Naive B cell (primary cell): ENCODE measurements around the gene JAZF1. TPM values are rescaled to one million over a fixed set of nuclear protein-coding genes. Genes with fewer than 3 reads are reported as not detected.

ENCODE experiments used
- ATAC-seq, 2 donors: fragments of 150-1000 bp; cut with Tn5 transposase; 2 replicates each; pipeline ENCODE4 v1.10.0; 2021; ENCODE audit warnings: low read depth in 2 of 2, mild to moderate bottlenecking in 2 of 2, moderate library complexity in 2 of 2
- DNase-seq: peaks from one replicate; pipeline ENCODE4 v3.0.0; 2022
- H3K27ac Mint-ChIP-seq, 6 donors: one replicate each; pipeline ENCODE4 v1.8.0; 2020 to 2022; ENCODE audit warnings: mild to moderate bottlenecking in 6 of 6, mixed read lengths in 6 of 6, moderate library complexity in 5 of 6, inconsistent platforms in 2 of 6
- H3K27me3 Mint-ChIP-seq, 3 donors: one replicate each; pipeline ENCODE4 v1.8.0; 2021 to 2022; ENCODE audit warnings: mixed read lengths in 3 of 3, mild to moderate bottlenecking in 1 of 3
- H3K36me3 Mint-ChIP-seq, 2 donors: one replicate each; pipeline ENCODE4 v1.8.0; 2020 to 2022; ENCODE audit warnings: mixed read lengths in 2 of 2, inconsistent platforms in 1 of 2, mild to moderate bottlenecking in 1 of 2
- H3K4me1 Mint-ChIP-seq, 3 donors: one replicate each; pipeline ENCODE4 v1.8.0; 2020 to 2022; ENCODE audit warnings: mixed read lengths in 3 of 3, inconsistent platforms in 1 of 3, mild to moderate bottlenecking in 1 of 3, moderate library complexity in 1 of 3
- H3K4me3 Mint-ChIP-seq, 8 donors: one replicate each; pipeline ENCODE4 v1.8.0; 2020 to 2022; ENCODE audit warnings: mild to moderate bottlenecking in 8 of 8, mixed read lengths in 8 of 8, moderate library complexity in 8 of 8, inconsistent platforms in 2 of 8
- H3K9me3 Mint-ChIP-seq, 7 donors: one replicate each; pipeline ENCODE4 v1.8.0; 2020 to 2022; ENCODE audit warnings: mixed read lengths in 7 of 7, mild to moderate bottlenecking in 5 of 7, inconsistent platforms in 2 of 7, moderate library complexity in 1 of 7
- polyA plus RNA-seq, 6 donors: library from polyadenylated mRNA; unstranded; fragments of 300-500 nt; fragmentation: Illumina TruSeq; gene quantifications; one replicate each; pipeline ENCODE4 v1.2.3, GENCODE V29; 2021; ENCODE audit warnings: low read depth in 6 of 6

Gene JAZF1
- polyA plus RNA-seq, 6 donors from 2014 or later: 25.4 to 37.7 (median 28.3) TPM

DNA sequence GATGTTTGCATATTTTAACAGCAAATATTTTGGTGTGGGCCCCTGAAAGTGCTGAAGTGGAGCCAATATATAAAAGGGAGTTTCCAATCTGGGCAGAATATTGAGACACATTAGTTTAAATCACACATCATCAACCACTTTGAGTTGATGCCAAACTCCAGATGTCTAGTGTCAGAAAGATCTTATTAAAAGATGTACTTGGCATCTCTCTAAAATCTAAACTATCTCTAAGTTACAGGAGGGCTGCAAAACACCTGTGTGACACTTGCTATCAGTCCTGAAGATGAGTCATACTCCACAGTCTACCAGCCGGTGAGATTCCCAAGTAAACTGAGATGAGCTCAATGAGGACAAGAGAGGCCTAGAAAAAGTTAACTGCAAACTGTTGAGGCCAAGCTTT is 11.4 kb downstream of the JAZF1 start:
- H3K4me3 Mint-ChIP-seq: peak overlapping the region in 7 of 8 donors; percentile 0 to 67 (median 57)
- ATAC-seq (peak in 1 of 2 donors; percentile 26), DNase-seq (no peak)
- no peaks in the 10 kb centered on the region for H3K27me3 Mint-ChIP-seq
- peaks cover 57 to 94% (median 77%) of the 10 kb centered on the region in 3 donors for H3K4me1 Mint-ChIP-seq
- no peaks in the 10 kb centered on the region for H3K36me3 Mint-ChIP-seq
- H3K27ac Mint-ChIP-seq: peak overlapping the region; percentile 85 to 96 (median 93)
- no peaks in the 10 kb centered on the region for H3K9me3 Mint-ChIP-seq

DNA sequence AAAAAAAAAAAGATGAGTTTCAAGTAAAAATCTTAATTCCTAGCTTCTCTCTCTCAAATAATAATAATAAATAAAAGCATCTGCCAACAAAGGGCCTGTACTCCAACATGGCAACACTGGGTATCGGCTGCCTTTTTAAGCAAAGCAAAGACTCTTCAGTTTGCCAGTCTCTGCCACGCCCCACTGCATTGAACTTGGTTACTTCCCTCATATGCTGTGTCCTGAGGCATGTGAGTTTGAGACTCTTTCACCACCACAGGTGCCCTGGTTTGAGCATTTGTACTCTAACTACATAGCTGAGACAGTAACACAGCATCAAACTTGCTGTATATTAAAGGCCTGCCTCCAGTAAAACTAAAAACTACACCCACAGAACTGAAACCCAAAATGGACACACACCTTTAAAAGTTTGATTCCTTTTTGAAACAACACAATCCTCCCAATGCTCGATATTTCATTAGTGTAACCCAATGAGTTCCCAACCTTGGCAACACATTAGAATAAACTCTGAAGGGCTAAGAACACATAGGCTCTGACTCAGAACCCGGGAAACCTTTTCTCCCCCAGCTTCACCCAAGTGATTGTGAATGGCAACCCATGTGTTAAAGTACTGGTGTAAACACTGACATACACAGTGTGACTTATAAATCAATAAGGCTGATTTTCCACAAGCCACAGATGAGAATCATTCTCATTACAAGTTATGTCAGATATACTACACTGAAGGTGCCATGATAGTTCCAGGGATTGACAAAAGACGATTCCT is 12.0 kb downstream of the JAZF1 start:
- Mint-ChIP-seq H3K4me1 (peaks cover 58 to 94% (median 78%) of the 10 kb centered on the region in 3 donors), H3K9me3 (no peaks in the 10 kb centered on the region), H3K27ac (peak overlapping the region; percentile 85 to 96 (median 93)), H3K4me3 (peak overlapping the region; percentile 23 to 88 (median 76)), H3K27me3 (no peaks in the 10 kb centered on the region), H3K36me3 (no peaks in the 10 kb centered on the region)
- DNase-seq (peak; percentile 63), ATAC-seq (peak; percentile 81 to 85)

DNA sequence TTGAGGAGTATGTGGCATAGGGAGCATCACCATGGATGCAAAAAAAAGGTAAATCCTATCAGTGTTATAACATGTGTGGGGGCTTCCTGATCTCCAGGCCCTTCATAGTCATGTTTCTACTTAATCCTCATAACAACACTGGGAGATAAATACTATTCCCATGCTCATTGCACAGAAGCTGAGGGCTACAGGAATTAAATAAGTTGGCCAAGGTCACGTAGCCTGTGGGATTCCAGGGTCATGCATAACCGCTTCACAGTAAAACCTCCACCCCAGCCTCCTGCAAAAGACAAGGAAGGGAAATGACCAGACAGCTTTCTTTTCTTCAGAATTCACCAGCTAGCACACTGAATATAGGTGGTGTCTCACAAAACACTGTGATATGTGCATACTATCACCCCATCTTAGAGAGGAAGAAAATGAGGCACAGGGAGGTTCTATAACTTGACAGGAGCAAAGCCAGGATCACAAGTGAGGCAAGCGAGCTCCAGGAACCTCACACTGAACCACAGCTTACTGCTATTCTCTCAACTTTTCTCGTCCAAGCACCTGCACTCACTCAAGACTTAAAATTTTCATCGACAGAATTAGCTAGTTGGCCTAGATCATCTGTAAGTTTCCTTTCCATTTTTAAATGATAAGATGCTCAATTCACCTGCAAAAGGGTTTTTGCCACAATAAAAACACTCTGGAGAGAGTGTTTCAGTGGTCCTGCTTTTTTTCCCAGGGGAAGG is 13.4 kb downstream of the JAZF1 start:
- Mint-ChIP-seq H3K36me3 (no peaks in the 10 kb centered on the region), H3K4me3 (peak overlapping the region in 2 of 8 donors; percentile 34 to 47), H3K27ac (peak overlapping the region in 3 of 6 donors; percentile 45 to 86 (median 49)), H3K9me3 (no peaks in the 10 kb centered on the region), H3K27me3 (no peaks in the 10 kb centered on the region), H3K4me1 (peaks cover 62 to 97% (median 80%) of the 10 kb centered on the region in 3 donors)
- no peak for ATAC-seq
- no peak for DNase-seq

DNA sequence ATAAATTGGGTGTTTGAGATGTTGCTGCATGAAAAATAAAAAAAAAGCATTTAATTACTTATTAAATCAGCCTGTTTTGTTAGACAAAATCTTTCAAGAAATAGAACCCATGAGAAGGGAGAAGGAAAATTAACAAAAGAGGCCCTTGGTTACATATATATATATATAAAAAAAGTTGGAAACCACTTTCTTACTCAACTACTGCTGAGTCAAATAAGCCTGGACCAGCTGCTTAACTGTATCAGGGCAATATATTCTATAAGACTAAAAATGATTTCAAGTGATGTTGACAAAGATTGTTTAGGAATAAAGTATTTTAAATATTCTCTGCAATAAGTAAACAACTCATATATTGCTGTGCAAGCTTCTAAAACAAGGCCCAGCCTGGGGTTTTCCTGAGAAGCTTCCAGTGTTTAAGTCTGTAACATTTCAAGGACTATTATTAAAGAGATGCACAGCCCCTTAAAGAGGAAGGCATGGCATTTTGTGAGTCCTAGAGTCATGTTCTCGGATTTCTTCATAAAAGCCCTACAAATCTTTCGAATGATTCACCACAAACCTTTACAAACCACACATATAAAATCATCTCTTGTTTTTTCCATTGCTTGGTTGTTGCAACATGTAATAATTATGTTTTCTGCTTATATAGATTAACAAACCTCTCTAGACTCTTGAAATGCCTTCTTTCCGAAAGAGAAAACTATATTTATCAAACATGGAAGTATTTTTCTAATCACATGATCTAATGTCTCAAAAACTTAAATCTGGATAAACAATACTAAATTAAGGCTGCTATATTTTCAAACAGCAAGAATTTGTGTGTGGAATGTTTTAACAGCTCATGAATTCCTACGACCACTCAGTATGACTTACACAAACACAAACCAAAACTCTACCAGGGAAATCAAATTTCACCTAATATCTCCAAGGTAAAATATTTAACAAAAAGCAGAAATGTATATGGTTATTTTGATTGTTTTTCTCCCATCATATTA is 14.3 kb downstream of the JAZF1 start:
- peaks cover 61 to 97% (median 80%) of the 10 kb centered on the region in 3 donors for H3K4me1 Mint-ChIP-seq

DNA sequence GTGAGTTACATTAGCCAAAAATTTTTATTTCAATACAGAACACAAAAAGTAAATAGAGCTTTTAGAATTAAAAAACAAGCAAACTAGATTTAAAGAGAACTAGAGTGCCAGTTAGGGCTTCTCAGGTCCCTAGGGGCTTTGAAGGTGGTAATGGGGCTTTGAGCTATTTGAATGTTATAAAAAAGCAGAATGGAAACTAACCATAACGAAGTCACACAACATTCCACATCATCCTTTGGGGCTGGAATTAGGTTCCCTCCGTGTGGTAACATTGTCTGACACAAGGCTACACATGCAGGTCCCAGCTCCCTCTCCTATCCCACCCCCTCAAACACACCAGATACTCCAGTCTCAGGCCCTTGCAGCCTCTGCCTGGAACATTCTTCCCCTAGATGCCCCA is 15.3 kb downstream of the JAZF1 start:
- ATAC-seq: peak; percentile 71 to 75
- H3K36me3 Mint-ChIP-seq: peaks cover under 1 to 3% of the 10 kb centered on the region in 2 donors
- H3K27me3 Mint-ChIP-seq: no peaks in the 10 kb centered on the region
- peak; percentile 70 for DNase-seq
- H3K9me3 Mint-ChIP-seq: no peaks in the 10 kb centered on the region
- peak overlapping the region; percentile 44 to 97 (median 92) for H3K27ac Mint-ChIP-seq
- H3K4me3 Mint-ChIP-seq: peak overlapping the region; percentile 43 to 87 (median 81)
- peaks cover 62 to 96% (median 78%) of the 10 kb centered on the region in 3 donors for H3K4me1 Mint-ChIP-seq

More for the DNA sequence above, 14.3 kb downstream of the JAZF1 start:
- peak overlapping the region in 4 of 8 donors; percentile 1 to 84 (median 38) for H3K4me3 Mint-ChIP-seq
- ATAC-seq: no peak
- DNase-seq: no peak
- no peaks in the 10 kb centered on the region for H3K27me3 Mint-ChIP-seq
- H3K27ac Mint-ChIP-seq: peak overlapping the region in 5 of 6 donors; percentile 4 to 97 (median 92)
- no peaks in the 10 kb centered on the region for H3K9me3 Mint-ChIP-seq
- H3K36me3 Mint-ChIP-seq: no peaks in the 10 kb centered on the region

DNA sequence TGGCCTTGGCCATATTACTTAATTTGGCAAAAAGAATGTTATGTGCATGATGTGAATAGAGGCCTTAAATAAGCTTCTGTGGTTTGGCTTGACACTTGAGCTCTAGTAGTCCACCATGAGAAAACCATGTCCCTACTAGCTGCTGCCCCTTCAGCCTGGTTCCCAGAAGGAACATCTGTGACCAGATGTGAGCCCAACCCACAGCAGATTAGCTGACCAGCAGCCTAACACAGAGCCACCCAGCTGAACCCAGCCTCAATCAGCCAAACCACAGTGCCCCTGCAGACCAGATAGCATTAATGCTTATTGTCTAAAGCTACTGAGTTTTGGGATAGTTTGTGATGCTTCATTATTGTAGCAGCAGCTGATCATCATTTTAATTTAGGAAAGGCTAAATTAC is 16.6 kb downstream of the JAZF1 start:
- peaks cover 66 to 95% (median 83%) of the 10 kb centered on the region in 3 donors for H3K4me1 Mint-ChIP-seq
- no peak for DNase-seq
- peaks cover 5 to 12% of the 10 kb centered on the region in 2 donors for H3K36me3 Mint-ChIP-seq
- no peaks in the 10 kb centered on the region for H3K9me3 Mint-ChIP-seq
- ATAC-seq: no peak
- peak overlapping the region in 5 of 8 donors; percentile 23 to 64 (median 57) for H3K4me3 Mint-ChIP-seq
- no peaks in the 10 kb centered on the region for H3K27me3 Mint-ChIP-seq
- H3K27ac Mint-ChIP-seq: peak overlapping the region in 5 of 6 donors; percentile 44 to 97 (median 79)

DNA sequence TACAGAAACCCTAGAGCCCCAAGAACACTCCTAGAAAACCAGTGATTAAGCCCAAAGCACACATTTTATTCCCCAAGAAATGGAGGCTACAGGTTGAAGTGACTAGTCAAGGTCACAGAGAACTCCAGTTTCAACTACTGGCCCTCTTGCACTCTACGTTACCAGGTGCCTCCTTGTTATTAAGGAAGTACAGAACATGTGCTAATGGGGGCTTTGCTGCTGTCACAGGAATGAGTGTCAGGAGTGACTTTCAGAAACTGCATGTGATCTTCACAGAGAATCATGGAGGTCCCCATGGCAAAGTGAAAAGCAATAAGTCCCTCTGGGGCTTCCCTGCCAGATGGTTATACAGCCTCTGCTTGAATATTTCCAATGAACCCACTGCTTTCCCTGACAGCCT is 19.3 kb downstream of the JAZF1 start:
- H3K4me1 Mint-ChIP-seq: peaks cover 75 to 96% (median 90%) of the 10 kb centered on the region in 3 donors
- H3K36me3 Mint-ChIP-seq: peaks cover 10 to 16% of the 10 kb centered on the region in 2 donors
- H3K27ac Mint-ChIP-seq: peak overlapping the region in 5 of 6 donors; percentile 56 to 89 (median 84)
- H3K4me3 Mint-ChIP-seq: peak overlapping the region in 6 of 8 donors; percentile 10 to 42 (median 22)
- peak; percentile 31 for DNase-seq
- ATAC-seq: peak; percentile 37 to 46
- no peaks in the 10 kb centered on the region for H3K27me3 Mint-ChIP-seq
- H3K9me3 Mint-ChIP-seq: no peaks in the 10 kb centered on the region

DNA sequence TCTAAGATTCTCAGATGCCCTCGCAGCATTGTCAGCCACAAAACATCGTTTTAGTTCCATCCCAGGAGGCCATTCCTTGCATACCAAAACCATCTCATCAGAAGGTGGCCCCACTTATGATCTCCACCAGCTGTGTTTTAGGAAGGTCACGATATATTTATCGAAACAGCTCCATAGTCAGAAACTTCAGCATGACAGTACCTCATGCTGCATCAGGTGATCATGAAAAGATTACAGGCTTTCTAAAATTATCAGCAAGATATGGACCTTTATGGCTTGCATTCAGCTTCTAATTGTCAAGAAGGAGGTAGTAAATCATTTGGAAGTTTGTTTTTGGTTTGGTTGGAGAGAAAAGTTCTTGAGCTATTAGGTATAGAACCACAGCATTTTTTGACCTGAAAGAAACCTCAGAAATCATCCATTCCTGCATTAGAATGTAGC is 20.0 kb downstream of the JAZF1 start:
- ATAC-seq (no peak), DNase-seq (no peak)
- Mint-ChIP-seq H3K4me1 (peaks cover 80 to 98% (median 95%) of the 10 kb centered on the region in 3 donors), H3K4me3 (peak overlapping the region in 6 of 8 donors; percentile 16 to 81 (median 56)), H3K27me3 (no peaks in the 10 kb centered on the region), H3K9me3 (no peaks in the 10 kb centered on the region), H3K27ac (peak overlapping the region in 2 of 6 donors; percentile 65 to 91), H3K36me3 (peaks cover 10 to 16% of the 10 kb centered on the region in 2 donors)

DNA sequence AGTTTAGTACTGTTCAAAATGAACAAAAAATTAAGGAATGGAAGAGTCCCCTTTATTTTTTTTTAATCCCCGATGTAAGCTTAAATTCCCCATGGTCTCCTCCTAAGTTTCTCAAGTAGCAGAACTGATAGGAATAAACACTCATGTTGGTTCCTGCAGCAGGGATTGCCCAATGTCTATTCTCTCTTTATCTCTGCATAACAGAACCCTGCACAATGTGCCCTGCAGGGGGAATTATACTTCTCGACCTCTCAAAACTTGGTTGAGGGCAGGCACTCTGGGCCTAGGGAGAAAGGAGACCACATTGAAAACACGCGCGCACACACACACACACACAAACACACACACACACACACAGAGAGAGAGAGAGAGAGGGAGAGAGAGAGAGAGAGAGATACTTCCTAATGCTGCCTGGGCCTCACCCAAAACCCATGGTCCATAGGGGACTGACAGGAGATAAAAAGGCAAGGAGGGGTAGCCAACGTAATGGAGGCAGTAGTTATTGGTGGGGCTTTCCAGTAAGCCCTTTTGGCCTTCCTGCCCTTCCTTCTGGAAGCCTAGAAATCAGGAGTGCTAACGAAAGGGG is 22.7 kb downstream of the JAZF1 start:
- H3K36me3 Mint-ChIP-seq: peaks cover 10 to 16% of the 10 kb centered on the region in 2 donors
- no peak for DNase-seq
- H3K9me3 Mint-ChIP-seq: no peaks in the 10 kb centered on the region
- H3K4me1 Mint-ChIP-seq: peaks cover 82 to 98% (median 93%) of the 10 kb centered on the region in 3 donors
- no peaks in the 10 kb centered on the region for H3K27me3 Mint-ChIP-seq
- no peak for ATAC-seq
- peak overlapping the region; percentile 44 to 89 (median 75) for H3K27ac Mint-ChIP-seq
- peak overlapping the region in 2 of 8 donors; percentile 42 to 65 for H3K4me3 Mint-ChIP-seq

DNA sequence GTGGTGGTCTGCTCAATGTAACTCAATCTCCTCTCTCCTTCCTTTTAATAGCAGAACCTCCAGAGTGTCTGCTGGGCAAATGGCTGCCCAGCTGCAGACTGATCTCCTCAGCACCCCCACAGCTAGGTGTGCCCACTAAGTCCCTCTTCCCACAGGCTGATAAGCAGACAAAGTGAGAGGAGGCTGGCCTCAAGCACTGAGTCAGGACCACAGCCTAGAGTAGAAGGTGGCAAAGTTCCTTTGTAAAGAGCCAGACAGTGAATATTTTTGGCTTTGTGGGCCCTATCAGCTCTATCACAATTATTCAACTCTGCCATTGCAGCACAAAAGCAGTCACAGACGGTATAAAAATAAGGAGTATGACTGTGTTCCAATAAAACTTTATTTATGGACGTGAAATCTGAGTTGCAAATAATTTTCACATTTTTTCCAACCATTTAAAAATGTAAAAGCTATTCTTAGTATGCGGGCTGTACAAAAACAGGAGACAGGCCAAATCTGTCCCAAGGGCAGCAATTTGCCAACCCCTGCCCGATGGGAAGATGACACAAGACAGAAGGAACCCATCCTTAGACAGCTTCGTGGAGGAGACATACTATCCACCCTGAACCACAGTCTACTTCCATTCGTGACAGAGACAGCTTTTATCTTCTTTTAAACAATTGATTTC is 23.4 kb downstream of the JAZF1 start:
- peak overlapping the region in 4 of 8 donors; percentile 2 to 80 (median 38) for H3K4me3 Mint-ChIP-seq
- H3K4me1 Mint-ChIP-seq: peaks cover 83 to 98% (median 93%) of the 10 kb centered on the region in 3 donors
- H3K9me3 Mint-ChIP-seq: no peaks in the 10 kb centered on the region
- no peak for DNase-seq
- H3K36me3 Mint-ChIP-seq: peaks cover 10 to 16% of the 10 kb centered on the region in 2 donors
- no peak for ATAC-seq
- peak overlapping the region; percentile 51 to 96 (median 80) for H3K27ac Mint-ChIP-seq
- H3K27me3 Mint-ChIP-seq: no peaks in the 10 kb centered on the region

DNA sequence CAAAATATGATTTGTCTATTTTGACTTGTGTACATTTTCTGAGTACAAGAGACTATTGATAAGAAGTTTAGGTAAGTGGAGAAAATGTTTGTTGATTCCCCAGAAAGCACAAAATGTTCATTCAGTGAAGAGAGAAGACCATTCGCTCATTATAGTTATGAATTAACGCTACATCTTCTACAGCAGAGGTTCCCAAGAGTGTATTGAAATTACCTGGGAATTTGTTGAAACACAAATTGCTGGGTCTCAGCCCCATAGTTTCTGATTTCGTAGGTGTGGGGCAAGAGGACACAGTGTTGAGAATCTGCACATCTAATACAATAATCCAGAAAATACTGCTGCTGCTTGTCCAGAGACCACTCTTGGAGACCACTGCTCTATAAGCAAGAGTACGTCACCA is 24.2 kb downstream of the JAZF1 start:
- DNase-seq (no peak), ATAC-seq (no peak)
- Mint-ChIP-seq H3K36me3 (peaks cover 10 to 16% of the 10 kb centered on the region in 2 donors), H3K27ac (peak overlapping the region; percentile 6 to 95 (median 82)), H3K4me3 (peak overlapping the region in 7 of 8 donors; percentile 13 to 83 (median 44)), H3K9me3 (no peaks in the 10 kb centered on the region), H3K27me3 (no peaks in the 10 kb centered on the region), H3K4me1 (peaks cover 81 to 96% (median 91%) of the 10 kb centered on the region in 3 donors)
